ENCODE data around the gene RAB17. TPM values are rescaled to one million over a fixed set of nuclear protein-coding genes. Genes with fewer than 3 reads are reported as not detected.

The RAB17 gene
- total and polyA plus RNA-seq, 2 donors from 2014 or later: 59.1 to 151 TPM

DNA sequence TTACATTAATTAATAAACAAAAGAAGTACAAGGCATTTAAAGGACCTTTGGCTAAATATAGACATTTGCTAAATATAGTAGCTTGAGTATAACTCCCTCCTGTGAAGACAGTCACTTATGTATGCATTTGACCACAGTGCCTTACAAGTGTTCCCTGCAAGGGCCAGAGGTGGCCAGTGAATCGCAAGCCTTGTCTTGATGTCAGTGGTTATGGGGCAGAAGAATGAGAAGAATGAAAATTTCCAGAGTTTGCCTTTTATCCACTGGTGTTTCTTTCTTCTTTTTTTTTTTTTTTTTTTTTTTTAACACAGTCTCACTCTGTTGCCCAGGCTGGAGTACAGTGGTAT, 38.6 kb upstream of the RAB17 start:
- intact Hi-C loops (cut with DNase I): no loop called here
- Histone ChIP-seq H3K9me3 (ENCODE audit: control insufficient read depth in 2 of 3, insufficient read depth in 1 of 3, low read length in 3 of 3) (peaks cover 0 to 1% (median 0%) of the 10 kb centered on the region in 3 donors), H3K36me3 (ENCODE audit: control insufficient read depth in 2 of 3, insufficient read depth in 3 of 3, low read length in 3 of 3) (no peaks in the 10 kb centered on the region), H3K27me3 (ENCODE audit: control insufficient read depth, insufficient read depth, low read length) (no peaks in the 10 kb centered on the region), H3K27ac (ENCODE audit: low read depth in 2 of 2, low read length in 2 of 2) (no peak overlapping the region), H3K9ac (ENCODE audit: low read length in 3 of 3) (no peak overlapping the region), H3K4me1 (ENCODE audit: control insufficient read depth in 2 of 3, insufficient read depth in 2 of 3, low read depth in 1 of 3, low read length in 3 of 3) (peaks cover 2 to 26% (median 24%) of the 10 kb centered on the region in 3 donors), H3K4me3 (ENCODE audit: low read length in 3 of 3) (no peak overlapping the region)
- DNase-seq: no peak
- TF ChIP-seq, protein P1, sequence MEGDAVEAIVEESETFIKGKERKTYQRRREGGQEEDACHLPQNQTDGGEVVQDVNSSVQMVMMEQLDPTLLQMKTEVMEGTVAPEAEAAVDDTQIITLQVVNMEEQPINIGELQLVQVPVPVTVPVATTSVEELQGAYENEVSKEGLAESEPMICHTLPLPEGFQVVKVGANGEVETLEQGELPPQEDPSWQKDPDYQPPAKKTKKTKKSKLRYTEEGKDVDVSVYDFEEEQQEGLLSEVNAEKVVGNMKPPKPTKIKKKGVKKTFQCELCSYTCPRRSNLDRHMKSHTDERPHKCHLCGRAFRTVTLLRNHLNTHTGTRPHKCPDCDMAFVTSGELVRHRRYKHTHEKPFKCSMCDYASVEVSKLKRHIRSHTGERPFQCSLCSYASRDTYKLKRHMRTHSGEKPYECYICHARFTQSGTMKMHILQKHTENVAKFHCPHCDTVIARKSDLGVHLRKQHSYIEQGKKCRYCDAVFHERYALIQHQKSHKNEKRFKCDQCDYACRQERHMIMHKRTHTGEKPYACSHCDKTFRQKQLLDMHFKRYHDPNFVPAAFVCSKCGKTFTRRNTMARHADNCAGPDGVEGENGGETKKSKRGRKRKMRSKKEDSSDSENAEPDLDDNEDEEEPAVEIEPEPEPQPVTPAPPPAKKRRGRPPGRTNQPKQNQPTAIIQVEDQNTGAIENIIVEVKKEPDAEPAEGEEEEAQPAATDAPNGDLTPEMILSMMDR (IDR thresholded peaks at IDR 0.05; ENCODE audit: borderline replicate concordance, extremely low read depth, insufficient read depth): no peak
- no peak for FAIRE-seq

DNA sequence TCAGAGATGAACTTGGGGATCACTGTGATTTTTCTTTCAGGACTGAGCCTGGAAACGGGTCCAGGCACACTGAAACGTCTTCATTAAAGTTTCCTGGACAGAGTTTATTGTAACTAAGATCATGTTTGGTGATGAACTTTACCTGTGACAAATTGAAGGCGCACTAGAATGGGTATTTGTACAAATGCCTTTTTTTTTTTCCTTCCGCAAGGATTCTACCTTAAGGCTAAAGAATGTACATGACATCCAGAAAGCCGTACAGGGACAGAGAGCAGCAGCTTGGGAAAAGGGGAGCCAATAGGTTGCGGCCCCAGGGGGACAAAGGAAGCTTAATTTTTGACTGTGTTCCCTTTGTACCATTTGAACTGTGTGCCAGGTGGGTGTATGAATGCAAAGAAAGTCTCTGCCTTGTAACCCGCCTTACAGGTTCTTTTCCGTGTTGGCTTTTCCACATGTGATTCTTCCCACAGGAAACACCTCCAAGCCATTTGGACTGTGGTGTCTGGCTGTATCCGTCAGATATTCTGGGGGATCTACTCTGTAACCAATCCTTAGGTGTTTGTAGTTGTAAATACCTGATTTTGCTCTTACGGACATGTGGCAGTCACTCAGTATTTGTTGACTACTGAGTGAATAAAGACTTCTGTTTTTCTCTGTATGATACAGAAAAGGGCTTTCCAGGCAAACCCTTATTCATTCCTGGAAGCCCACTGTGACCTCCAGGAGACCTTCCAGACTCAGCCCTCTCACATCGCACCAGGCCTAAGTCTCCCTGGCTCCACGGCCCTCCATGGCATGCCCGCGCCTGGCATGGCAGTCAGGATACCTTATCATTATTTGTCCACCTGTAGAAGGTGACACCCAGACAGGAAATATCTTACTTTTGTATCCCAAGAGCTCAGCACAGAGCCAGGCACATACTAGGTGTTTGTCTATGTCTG, 38.0 kb upstream of the RAB17 start:
- no peak for DNase-seq
- H3K36me3 ChIP-seq (ENCODE audit: control insufficient read depth in 2 of 3, insufficient read depth in 3 of 3, low read length in 3 of 3): no peaks in the 10 kb centered on the region
- H3K9ac ChIP-seq (ENCODE audit: low read length in 3 of 3): peak overlapping the region; percentile 69 to 83 (median 76)
- H3K4me3 ChIP-seq (ENCODE audit: low read length in 3 of 3): peak overlapping the region; percentile 75 to 87 (median 81)
- no peak for FAIRE-seq
- TF ChIP-seq, protein P1 (IDR thresholded peaks at IDR 0.05; ENCODE audit: borderline replicate concordance, extremely low read depth, insufficient read depth): no peak
- peaks cover 2 to 26% (median 24%) of the 10 kb centered on the region in 3 donors for H3K4me1 ChIP-seq (ENCODE audit: control insufficient read depth in 2 of 3, insufficient read depth in 2 of 3, low read depth in 1 of 3, low read length in 3 of 3)
- H3K27ac ChIP-seq (ENCODE audit: low read depth in 2 of 2, low read length in 2 of 2): peak overlapping the region; percentile 8 to 22
- intact Hi-C loops (cut with DNase I): no loop called here
- no peaks in the 10 kb centered on the region for H3K27me3 ChIP-seq (ENCODE audit: control insufficient read depth, insufficient read depth, low read length)
- no peaks in the 10 kb centered on the region for H3K9me3 ChIP-seq (ENCODE audit: control insufficient read depth in 2 of 3, insufficient read depth in 1 of 3, low read length in 3 of 3)

DNA sequence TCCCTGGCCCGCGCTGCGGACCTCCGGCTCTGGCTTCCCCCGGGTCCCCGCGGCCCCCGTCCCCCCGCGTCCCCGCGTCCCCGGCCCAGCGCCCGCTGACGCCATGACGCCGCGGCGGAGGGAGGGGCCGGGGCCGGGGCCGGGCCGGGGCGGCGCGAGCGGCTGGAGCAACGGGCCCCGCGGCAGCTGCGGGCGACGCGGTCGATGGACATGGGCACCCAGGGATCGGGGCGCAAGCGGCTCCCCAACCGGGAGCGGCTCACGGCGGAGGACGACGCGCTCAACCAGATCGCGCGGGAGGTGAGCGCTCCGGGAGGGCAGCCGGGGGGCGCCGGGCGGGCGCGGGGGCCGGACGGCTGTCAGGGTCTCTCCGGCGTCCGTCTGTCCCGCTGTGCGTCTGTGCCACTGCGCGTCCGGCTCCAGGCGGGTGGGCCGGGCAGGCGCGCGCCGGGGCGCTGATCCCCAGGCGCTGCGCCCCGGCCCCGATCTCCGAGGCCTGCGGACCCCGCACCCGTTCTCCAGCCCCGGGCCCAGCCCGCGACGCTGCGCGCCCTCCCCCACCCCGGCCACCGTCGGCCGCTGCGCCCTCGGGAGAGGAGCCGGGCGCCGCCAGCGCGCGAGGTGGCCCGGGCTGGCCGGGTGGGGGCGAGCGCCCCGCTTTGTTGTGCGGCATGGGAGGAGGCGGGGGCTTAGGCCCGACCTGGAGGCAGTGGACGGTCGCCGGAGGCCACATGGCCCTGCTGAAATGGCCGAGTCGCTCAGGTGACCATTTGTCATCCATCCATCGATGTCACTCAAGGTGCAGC, 37.1 kb upstream of the RAB17 start, which contains the start of gene LRRFIP1:
Gene LRRFIP1 (plus strand): TSS at position 147 of the 806 bp plus-strand sequence. CDS start 58 bp downstream, at position 205.
- TF ChIP-seq, protein P1 (IDR thresholded peaks at IDR 0.05; ENCODE audit: borderline replicate concordance, extremely low read depth, insufficient read depth): no peak
- intact Hi-C loops (cut with DNase I): no loop called here
- H3K27ac ChIP-seq (ENCODE audit: low read depth in 2 of 2, low read length in 2 of 2): peak within 1 kb of the TSS; percentile 67 to 79
- peak; percentile 46 to 83 (median 73) for DNase-seq
- H3K9me3 ChIP-seq (ENCODE audit: control insufficient read depth in 2 of 3, insufficient read depth in 1 of 3, low read length in 3 of 3): no peaks in the 10 kb centered on the region
- peak within 1 kb of the TSS; percentile 69 to 83 (median 76) for H3K9ac ChIP-seq (ENCODE audit: low read length in 3 of 3)
- H3K4me1 ChIP-seq (ENCODE audit: control insufficient read depth in 2 of 3, insufficient read depth in 2 of 3, low read depth in 1 of 3, low read length in 3 of 3): peaks cover 2 to 22% (median 19%) of the 10 kb centered on the region in 3 donors
- no peaks in the 10 kb centered on the region for H3K27me3 ChIP-seq (ENCODE audit: control insufficient read depth, insufficient read depth, low read length)
- peak within 1 kb of the TSS; percentile 75 to 87 (median 81) for H3K4me3 ChIP-seq (ENCODE audit: low read length in 3 of 3)
- FAIRE-seq: no peak
- no peaks in the 10 kb centered on the region for H3K36me3 ChIP-seq (ENCODE audit: control insufficient read depth in 2 of 3, insufficient read depth in 3 of 3, low read length in 3 of 3)

All from kidney (tissue), 14 donors.